ENCODE data around the gene ZNHIT1.
"Not testable (repeated sequence)": the region's sequence is repeated elsewhere in the genome, so short reads cannot be mapped to it uniquely, and the experiment has no call there.

ZNHIT1 gene

DNA sequence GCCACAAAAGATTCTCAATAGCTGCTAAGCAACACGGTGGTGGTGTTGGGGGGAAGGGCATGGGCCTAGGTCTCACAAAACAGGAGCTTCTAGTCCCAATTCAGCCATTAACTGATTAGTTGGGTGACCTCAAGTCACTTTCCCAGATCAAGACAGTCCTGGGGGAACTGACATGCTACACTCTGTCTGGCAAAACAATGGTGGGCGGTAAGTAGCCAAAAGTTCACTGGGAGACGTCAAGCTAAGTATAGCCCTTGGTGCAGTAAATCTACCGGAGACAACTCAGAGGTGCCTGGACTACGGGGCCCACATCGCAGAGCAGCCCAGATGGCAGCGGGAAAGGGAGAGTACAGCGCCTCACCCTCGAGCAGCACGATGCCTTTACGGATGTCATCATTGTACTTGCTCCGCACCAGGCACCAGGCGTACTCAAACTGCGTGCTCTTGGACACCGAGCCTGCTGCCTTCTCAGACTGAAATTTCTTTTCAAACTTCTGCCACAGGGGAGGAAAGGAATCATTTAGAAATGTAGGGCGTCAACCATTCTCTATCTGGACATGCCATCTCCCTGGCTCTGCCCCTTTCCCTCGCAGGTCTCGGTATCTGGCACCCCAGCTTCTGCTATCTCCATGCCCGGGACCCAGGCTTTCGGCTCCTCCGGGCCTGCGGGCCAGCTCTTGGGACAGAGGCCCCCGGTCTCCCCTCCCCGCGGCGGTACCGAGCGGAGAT lies 25.8 kb downstream of the ZNHIT1 start:
- DNase-seq = no peak

DNA sequence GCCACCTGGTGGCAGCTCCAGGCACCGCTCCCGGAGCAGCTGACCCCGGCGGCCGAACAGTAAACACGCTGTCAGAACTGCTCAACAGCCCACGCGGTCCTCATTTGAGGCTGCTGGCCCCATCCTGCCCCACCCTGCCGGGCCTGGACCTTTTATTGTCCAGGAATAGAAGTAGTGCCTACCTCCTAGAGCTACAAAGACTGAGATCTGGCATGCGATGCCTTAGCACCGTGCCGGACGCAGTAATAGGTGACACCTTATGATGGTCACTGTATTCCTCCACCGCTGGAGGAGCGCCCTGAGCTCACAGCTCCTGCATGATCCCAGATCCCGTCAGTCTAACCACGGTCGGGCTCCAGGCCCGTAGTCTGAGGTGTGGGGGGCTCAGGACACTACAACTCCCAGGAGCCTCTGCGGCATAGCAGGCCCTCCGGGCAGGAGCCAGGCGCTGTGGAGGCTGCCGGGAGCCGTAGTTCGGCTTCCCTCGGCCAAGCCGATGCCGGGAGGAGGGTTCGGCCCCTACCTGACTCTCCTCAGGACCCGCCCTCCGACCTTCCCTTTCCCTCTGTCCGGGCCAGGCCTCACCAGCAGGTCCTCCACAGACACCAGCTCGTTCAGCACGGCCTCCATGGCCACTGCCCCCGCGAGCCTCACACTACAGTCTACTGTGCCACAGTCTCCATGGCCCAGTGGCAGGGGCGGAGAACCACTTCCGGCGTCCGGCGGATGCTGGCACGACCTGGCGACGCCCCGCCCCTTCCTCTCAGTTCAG lies 26.6 kb downstream of the ZNHIT1 start, which contains the start of gene FIS1:
TSS of gene FIS1 (minus strand) at position 707 of the 772 bp plus-strand sequence. CDS start at position 630, 77 bp downstream.
- DNase-seq = peak; percentile 97

DNA sequence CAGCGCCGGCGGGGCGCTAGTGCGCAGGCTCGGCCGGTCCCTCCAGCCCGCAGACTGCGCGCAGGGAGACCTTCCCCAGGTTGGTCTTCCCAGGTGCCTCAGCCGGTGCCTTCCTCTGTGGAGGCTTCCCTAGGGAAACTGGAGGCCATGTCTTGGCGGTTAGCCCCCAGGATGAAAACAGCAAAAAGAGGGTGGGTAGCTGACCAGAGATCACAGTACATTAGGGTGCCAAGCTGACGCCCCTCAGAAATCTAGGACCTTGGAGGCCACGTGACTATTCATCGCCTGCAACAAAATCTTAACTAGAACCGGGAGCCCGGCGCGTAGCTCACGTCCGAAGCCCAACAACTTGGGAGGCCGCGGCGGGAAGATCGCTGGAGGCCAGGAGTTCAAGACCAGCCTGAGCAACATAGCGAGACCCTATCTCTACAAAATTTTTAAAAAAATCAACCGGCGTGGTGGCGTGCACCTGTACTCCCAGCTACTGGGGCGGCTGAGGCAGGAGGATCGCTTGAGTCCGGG lies 27.2 kb downstream of the ZNHIT1 start:
- DNase-seq = no peak

DNA sequence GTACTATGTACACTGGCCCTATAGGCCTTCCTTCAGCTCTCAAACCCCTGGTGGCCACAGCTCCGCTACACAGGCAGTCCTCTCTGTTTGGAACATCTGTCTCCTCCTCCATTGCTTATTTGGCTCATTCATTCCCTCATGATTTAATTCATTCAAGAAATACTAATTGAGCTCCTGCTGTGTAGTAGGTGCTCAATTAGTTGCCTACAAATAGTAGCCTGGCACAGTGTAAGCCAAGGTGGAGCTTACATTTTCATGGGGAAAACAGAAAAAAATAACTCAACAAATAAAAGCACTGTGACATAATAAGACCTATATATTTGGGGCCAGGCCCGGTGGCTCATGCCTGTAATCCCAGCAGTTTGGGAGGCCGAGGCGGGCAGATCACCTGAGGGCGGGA lies 30.3 kb downstream of the ZNHIT1 start:
- DNase-seq = no peak

DNA sequence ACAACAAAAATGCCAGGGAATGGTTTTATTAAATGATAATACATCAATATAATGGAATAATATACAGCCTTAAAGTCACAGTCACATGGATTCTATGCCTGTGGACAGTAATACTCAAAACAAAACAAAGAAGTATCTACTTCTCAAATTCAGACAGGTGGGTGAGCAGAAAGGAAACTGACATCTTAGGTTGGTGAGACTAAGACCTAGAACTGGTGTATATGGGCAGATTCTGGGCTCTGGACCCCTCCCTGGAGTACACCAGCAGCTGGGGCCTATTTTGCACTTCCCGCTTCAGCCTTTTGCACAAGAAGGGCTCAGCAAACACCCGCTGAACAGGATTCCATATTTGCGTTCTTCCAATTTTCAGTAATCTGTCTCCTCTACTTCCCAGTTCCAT lies 32.4 kb downstream of the ZNHIT1 start:
- DNase-seq = no peak

DNA sequence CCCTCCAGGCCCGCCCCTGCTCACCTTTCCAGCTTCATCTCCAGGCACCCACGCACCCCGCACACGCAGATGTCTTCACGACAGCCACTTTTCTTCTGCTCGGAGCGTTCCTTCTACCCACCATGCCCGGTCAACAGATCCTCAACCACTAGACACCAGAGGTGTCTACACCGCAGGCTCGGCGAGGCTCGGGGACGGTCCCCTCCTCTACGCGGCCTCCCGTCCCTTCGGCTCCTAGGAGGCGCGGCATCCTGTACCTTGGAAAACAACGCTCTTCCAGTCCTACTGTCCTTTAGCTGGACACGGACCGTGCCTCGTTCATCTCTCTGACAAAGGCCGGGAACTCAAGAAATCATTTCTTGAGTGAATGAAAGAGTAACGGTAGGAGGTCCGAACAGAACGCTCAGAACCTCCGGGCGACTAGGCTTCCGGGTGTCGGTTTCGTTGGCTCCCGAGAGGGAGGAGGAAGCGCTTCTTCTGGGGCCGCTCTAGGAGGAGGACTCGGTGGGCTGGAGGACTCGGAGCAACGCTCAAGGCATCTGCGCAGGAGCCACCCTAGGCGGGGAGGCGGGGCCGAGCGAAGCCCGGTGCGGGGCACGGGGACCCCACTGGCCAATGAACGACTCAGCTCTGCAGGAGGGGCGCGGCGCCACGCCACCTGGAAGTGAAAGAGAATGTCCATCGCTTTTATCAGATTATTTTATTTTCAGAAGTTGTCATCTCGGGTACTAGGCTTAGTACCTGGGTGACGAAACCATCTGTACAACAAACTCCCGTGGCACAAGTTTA lies 34.1 kb downstream of the ZNHIT1 start:
- DNase-seq = peak; percentile 99

DNA sequence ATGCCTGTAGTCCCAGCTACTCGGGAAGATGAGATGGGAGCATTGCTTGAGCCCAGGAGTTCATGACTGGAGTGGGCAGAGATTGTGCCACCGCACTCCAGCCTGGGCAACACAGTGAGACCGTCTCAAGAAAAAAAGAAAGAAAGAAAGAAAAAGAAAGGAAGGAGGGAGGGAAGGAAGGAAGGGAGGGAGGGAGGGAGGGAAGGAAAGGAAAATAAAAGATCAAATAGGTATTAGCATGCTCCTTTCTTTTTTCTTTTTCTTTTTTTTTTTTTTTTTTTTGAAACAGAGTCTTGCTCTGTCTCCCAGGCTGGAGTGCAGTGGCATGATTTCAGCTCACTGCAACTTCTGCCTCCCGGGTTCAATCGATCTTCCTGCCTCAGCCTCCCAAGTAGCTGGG lies 35.2 kb downstream of the ZNHIT1 start:
- not testable (repeated sequence) for DNase-seq

DNA sequence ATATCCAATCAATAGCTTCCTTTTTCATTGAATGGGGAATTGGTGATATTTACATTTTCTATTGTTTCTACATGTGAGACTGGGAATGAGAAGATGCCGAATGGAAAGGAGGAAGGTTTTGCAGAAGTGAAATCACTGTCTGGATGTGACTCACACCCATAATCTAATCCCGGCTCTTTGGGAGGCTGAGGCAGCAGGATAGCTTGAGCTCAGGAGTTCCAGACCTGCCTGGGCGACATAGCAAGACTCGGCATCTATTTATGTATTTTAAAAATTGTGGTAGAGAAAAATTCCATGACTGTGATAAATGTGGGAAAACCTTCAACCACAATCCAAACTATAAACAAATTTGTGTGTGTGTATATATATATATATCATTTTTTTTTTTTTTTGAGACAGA lies 37.8 kb downstream of the ZNHIT1 start:
- no peak for DNase-seq

DNA sequence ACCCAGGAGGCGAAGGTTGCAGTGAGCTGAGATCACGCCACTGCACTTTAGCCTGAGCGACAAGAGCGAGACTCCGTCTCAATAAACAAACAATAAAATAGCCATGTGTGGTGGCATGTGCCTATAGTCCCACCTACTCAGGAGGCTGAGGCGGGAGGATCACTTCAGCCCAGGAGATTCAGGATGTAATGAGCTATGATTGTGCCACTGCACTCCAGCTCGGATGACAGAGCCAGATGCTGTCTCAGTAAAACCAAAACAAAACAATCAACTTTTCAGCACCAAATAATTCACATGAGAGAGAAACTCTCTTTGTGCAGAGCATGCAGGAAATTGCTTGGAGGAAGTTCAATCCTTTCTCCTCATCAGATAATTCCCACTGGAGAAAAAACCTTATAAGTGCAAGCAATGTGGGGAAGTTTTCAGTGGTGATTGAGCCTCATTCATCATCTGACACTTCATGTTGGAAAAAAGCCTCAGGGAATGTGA lies 40.3 kb downstream of the ZNHIT1 start:
- no peak for DNase-seq

DNA sequence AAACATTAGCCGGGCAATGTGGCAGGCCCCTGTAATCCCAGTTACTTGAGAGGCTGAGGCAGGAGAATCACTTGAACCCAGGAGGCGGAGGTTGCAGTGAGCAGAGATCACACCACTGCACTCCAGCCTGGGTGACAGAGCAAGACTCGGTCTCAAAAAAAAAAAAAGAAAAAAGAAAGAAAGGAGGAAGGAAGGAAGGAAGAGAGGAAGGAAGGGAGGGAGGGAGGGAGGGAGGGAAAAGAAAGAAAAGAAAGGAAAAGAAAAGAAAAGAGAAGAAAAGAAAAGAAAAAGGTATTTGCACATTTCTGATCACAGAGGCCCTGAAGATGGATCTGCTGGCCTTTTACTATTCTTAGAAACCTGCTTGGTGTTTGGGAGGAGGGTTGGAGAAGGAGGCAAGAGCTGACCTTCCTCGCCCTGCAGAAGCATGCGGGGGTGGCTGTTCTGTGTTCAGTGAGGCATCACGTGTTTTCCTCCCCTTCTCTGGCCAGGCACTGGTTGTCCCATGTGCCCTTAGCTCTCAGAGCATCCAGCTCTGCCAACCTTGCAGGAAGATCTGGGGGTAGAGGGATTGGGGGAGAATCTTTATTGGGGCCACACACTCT lies 46.2 kb downstream of the ZNHIT1 start:
- not testable (repeated sequence) for DNase-seq

DNA sequence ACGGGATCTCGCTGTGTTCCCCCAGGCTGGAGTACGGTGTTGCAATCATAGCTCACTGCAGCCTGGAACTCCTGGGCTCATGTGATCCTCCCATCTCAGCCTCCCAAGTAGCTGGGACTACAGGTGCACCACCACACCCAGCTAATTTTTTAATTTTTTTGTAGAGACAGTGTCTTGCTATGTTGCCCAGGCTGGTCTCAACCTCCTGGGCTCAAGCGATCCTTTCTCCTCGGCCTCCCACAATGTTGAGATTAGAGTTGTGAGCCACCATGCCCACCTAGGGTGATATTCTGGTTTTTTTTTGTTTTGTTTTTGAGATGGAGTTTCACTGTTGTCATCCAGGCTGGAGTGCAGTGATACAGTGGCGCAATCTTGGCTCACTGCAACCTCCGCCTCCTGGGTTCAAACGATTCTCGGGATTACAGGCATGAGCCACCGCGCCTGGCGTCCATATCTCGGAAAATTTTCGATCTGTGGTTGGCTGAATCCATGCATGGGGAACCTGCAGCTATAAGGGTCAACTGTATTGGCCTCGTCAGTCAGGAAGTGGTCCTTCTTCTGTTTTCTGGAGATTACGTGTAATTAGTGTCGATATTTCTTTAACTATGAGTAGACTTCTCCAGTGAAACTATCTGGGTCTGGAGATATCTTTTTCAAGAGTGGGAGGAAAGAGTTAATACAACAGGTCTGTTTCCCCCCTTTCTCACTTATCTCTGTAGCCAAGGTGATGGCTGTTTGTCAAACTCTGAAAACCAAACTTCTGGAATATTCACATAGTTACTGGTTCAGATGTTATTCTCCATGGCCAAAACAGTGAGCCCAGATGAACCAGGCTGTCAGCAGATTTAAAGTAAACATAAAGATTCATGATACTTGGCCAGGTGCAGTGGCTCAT lies 47.9 kb downstream of the ZNHIT1 start:
- DNase-seq = no peak

DNA sequence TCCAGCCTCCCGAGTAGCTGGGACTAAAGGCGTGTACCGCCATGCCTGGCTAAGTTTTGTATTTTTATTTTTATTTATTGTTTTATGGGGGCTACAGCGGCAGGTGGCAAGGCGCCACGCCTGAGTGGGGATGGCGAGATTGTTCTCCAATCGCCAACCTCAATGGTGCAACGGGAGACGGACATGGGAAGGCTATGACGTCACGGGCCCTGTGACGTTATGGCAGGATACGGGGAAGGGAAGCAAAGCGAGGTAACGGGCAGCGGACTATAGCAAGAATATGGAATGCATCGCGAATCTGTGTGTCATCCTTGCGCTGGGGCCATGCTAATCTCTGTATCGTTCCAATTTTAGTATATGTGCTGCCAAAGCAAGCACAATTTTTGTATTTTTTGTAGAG lies 51.7 kb downstream of the ZNHIT1 start:
- DNase-seq = no peak

DNA sequence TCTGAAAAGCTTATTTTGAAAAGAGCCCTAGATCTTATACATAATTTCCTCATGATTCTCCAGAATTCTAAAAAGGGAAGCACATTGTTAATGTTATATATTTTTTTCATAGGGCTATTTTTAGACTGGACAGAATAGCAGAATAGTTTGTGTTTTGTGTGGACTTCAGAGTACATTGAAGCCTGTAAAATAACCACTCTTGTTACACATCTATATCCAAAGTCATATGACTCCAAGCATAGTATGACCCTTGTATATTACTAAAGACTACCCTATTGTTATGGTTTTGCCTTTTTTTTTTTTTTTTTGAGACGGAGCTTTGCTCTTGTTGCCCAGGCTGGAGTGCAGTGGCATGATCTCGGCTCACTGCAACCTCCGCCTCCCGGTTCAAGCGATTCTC lies 53.1 kb downstream of the ZNHIT1 start:
- DNase-seq = no peak

DNA sequence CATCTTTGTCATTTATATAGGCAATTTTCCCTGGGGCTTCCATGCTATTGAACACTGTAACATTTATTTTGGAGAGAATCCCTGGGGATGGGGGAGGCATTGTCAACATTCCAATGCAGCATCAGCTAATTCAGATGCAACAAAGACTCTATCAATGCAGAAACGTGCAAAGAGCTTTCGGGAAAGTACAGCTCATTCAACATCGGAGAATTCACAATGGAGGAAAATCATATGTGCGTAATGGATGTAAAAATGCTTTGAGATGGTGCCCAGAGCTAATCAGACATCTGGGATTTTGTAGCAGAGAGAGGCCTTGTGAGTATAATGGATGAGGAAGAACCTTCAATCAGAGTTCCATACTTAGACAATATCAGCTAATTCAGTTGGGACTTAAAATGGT lies 55.2 kb downstream of the ZNHIT1 start:
- no peak for DNase-seq
